SK-N-SH (cell line): ENCODE measurements around the gene H2BK1. TPM values are rescaled to one million over a fixed set of nuclear protein-coding genes. Genes with fewer than 3 reads are reported as not detected.
A peak's percentile ranks its signal among the peaks of the same experiment; 100 is the strongest.

Experiments used
- CTCF ChIA-PET: fragments of 300-600, 350-600 bp; formaldehyde crosslinking; extraction: SDS; loops from one replicate; lab custom pipeline; 2021; lab: Yijun Ruan, JAX
- POLR2A ChIA-PET: fragments of 350-600 bp; sonication (Branson Sonifier 250); formaldehyde crosslinking; extraction: SDS; loops from one replicate; lab custom pipeline; 2020; ENCODE audit warnings: antibody characterized with exemption, inconsistent platforms; lab: Yijun Ruan, JAX
- DNase-seq: peaks from one replicate; pipeline ENCODE4 v3.0.0; 2012
- H2AFZ ChIP-seq: fragments of 200-600 bp; sonication (generic); 2 replicates; pipeline ENCODE4 v1.8.1; 2016; ENCODE audit warnings: antibody characterized with exemption, mild to moderate bottlenecking, low read depth
- H3F3A ChIP-seq: fragments of 200-600 bp; sonication (generic); replicated peaks from 2 replicates; pipeline ENCODE3; 2016; ENCODE audit warnings: antibody characterized with exemption, mild to moderate bottlenecking; ENCODE audit not compliant: insufficient read depth
- H3K27ac ChIP-seq, 2 experiments: fragments of 200-500 bp in 1 of 2; fragments of 200-600 bp in 1 of 2; sonication (Bioruptor generic) in 1 of 2; sonication (generic), shearing (Covaris generic) in 1 of 2; 2 replicates each; pipeline versions ENCODE4 v1.5.1 to v1.6.1; 2014 to 2016; ENCODE audit warnings: low read depth in 2 of 2, inconsistent platforms in 1 of 2, low read length in 1 of 2, mild to moderate bottlenecking in 1 of 2, mixed read lengths in 1 of 2
- H3K27me3 ChIP-seq: fragments of 200-600 bp; sonication (generic), shearing (Covaris generic); 2 replicates; pipeline ENCODE4 v1.6.1; 2016; ENCODE audit warnings: mixed run types; ENCODE audit not compliant: insufficient read depth
- H3K36me3 ChIP-seq, 2 experiments: fragments of 200-500 bp in 1 of 2; fragments of 200-600 bp in 1 of 2; sonication (Bioruptor generic) in 1 of 2; sonication (generic) in 1 of 2; replicated peaks in 1 of 2; 2 replicates each; pipeline versions ENCODE3 to v1.5.1; 2014 to 2016; ENCODE audit warnings: low read length in 1 of 2, mild to moderate bottlenecking in 1 of 2; ENCODE audit not compliant: insufficient read depth in 2 of 2, control insufficient read depth in 1 of 2
- H3K4me1 ChIP-seq, 2 experiments: fragments of 200-500 bp in 1 of 2; fragments of 200-600 bp in 1 of 2; sonication (Bioruptor generic) in 1 of 2; sonication (generic), shearing (Covaris generic) in 1 of 2; 2 replicates each; pipeline versions ENCODE4 v1.5.1 to v1.6.1; 2014 to 2016; ENCODE audit warnings: low read depth in 1 of 2, low read length in 1 of 2, mixed run types in 1 of 2; ENCODE audit not compliant: insufficient read depth in 2 of 2, control insufficient read depth in 1 of 2
- H3K4me2 ChIP-seq: fragments of 200-600 bp; sonication (generic), shearing (Covaris generic); 2 replicates; pipeline ENCODE4 v1.6.1; 2017; ENCODE audit warnings: mixed run types
- H3K4me3 ChIP-seq, 2 experiments: fragments of 200-500 bp in 1 of 2; fragments of 200-600 bp in 1 of 2; sonication (Bioruptor generic) in 1 of 2; sonication (generic), shearing (Covaris generic) in 1 of 2; 2 replicates each; pipeline versions ENCODE4 v1.5.1 to v1.8.1; 2014 to 2016; ENCODE audit warnings: low read depth in 2 of 2, inconsistent platforms in 1 of 2, low read length in 1 of 2, mild to moderate bottlenecking in 1 of 2, mixed read lengths in 1 of 2, moderate library complexity in 1 of 2
- H3K79me2 ChIP-seq: fragments of 200-600 bp; sonication (generic); 2 replicates; pipeline ENCODE4 v1.8.1; 2017; ENCODE audit warnings: mild to moderate bottlenecking; ENCODE audit not compliant: insufficient read depth
- H3K9ac ChIP-seq: fragments of 200-600 bp; sonication (generic); 2 replicates; pipeline ENCODE4 v1.6.1; 2017; ENCODE audit warnings: mixed run types
- H3K9me2 ChIP-seq: fragments of 200-600 bp; sonication (generic); 2 replicates; pipeline ENCODE4 v1.6.1; 2017; ENCODE audit warnings: mixed run types
- H3K9me3 ChIP-seq: fragments of 200-600 bp; sonication (generic); 2 replicates; pipeline ENCODE4 v1.6.1; 2017; ENCODE audit warnings: mixed run types, mild to moderate bottlenecking, moderate library complexity
- H4K20me1 ChIP-seq: fragments of 200-600 bp; sonication (generic); 2 replicates; pipeline ENCODE4 v1.6.1; 2017; ENCODE audit warnings: mild to moderate bottlenecking, mixed run types; ENCODE audit not compliant: insufficient read depth
- EP300 ChIP-seq, 2 experiments: IDR thresholded peaks; 2 replicates each; pipeline versions ENCODE4 v1.4.0 to v1.6.1; 2012; ENCODE audit warnings: borderline replicate concordance in 1 of 2, low read depth in 1 of 2, low read length in 1 of 2
- GATA2 ChIP-seq: sonication (generic); formaldehyde crosslinking; IDR thresholded peaks from 2 replicates; pipeline ENCODE4 v1.5.0; 2020; ENCODE audit warnings: mild to moderate bottlenecking, missing genetic modification reagents
- MAX ChIP-seq: IDR thresholded peaks from 2 replicates; pipeline ENCODE4 v1.4.0; 2012; ENCODE audit warnings: low read depth
- NFIC ChIP-seq: IDR thresholded peaks from 2 replicates; pipeline ENCODE4 v1.4.0; 2012; ENCODE audit warnings: borderline replicate concordance
- NRF1 ChIP-seq: IDR thresholded peaks from 2 replicates; pipeline ENCODE4 v1.6.1; 2012; ENCODE audit warnings: low read depth, mild to moderate bottlenecking, low read length
- RCOR1 ChIP-seq: fragments of 150-350 bp; IDR thresholded peaks from 2 replicates; pipeline ENCODE4 v1.6.1; 2017; ENCODE audit warnings: antibody characterized with exemption, low read length
- USF2 ChIP-seq: fragments of 150-350 bp; IDR thresholded peaks from 2 replicates; pipeline ENCODE4 v1.6.1; 2017; ENCODE audit warnings: antibody characterized with exemption, low read length, low read depth, borderline replicate concordance
- ZBTB33 ChIP-seq: IDR thresholded peaks from 2 replicates; pipeline ENCODE4 v1.4.0; 2012; ENCODE audit warnings: low read depth, borderline replicate concordance
- WGBS: methylation state at CpG from one replicate; pipeline ENCODE4 v1.1.6; 2017; ENCODE audit warnings: low lambda C conversion rate; 5-methylcytosine and 5-hydroxymethylcytosine counted together
- polyA plus RNA-seq, 3 experiments: library from polyadenylated mRNA; depleted of rRNA; stranded (reverse); fragments of >200 nt; gene quantifications; 2 replicates each; pipeline ENCODE4 v1.2.3, GENCODE V29; 2012

The H2BK1 gene
- polyA plus RNA-seq, 1 of the 3 experiments (the other 2 are of a cell fraction), result not detected

GRCh38 chr7:151248346-151249033 lies 38.2 kb upstream of the H2BK1 start, which contains the start of gene SMARCD3 (continued):
- no peak for TF ChIP-seq ZBTB33
- TF ChIP-seq RCOR1, result no peak
- TF ChIP-seq GATA2, result no peak
- TF ChIP-seq EP300 (IDR thresholded peaks at IDR 0.05; ENCODE audit: borderline replicate concordance in 1 of 2, low read depth in 1 of 2, low read length in 1 of 2), result peak in 1 of 2 experiments; percentile 60; a peak in 1 of 4 replicates
- no peak for TF ChIP-seq USF2
- TF ChIP-seq NRF1, result no peak
- no peak for TF ChIP-seq NFIC

GRCh38 chr7:151247611-151248345 lies 37.5 kb upstream of the H2BK1 start:
- no peaks in the 10 kb centered on the region for H3K9me2 ChIP-seq
- no peaks in the 10 kb centered on the region for H3K9me3 ChIP-seq
- H4K20me1 ChIP-seq, result peaks cover 16% of the 10 kb centered on the region
- CTCF ChIA-PET, result interaction anchor here (0.7 to 6.2 kb wide), 11 partner anchors 9 to 128 kb away, joined by 3 to 122 read pairs (median 5); partner anchors contain the start of gene CHPF2
- H3K9ac ChIP-seq, result peak overlapping the region; percentile 83
- H3K4me2 ChIP-seq, result peak overlapping the region; percentile 90
- H3K4me3 ChIP-seq, result peak overlapping the region; percentile 63 to 91
- TF ChIP-seq RCOR1, result no peak
- TF ChIP-seq MAX, result peak; percentile 90
- peaks cover 18% of the 10 kb centered on the region for H3K79me2 ChIP-seq
- H3K27me3 ChIP-seq, result no peaks in the 10 kb centered on the region
- H3K4me1 ChIP-seq, result peaks cover 50 to 65% of the 10 kb centered on the region in 2 experiments
- peaks cover 0 to 3% of the 10 kb centered on the region in 2 experiments for H3K36me3 ChIP-seq
- POLR2A ChIA-PET, result interaction anchor here (2.1 kb wide), 1 partner anchor 15 kb away, joined by 7 read pairs; the partner anchor contains the start of gene CHPF2
- 40% methylated on average over 14 of the region's 29 CpGs for WGBS
- peaks cover 32% of the 10 kb centered on the region for H3F3A ChIP-seq
- DNase-seq, result peak; percentile 71
- peak overlapping the region; percentile 90; the same call in 1 of the 2 replicates for H2AFZ ChIP-seq
- H3K27ac ChIP-seq, result peak overlapping the region; percentile 67 to 73
